ENCODE data around the gene KDM7A. TPM values are rescaled to one million over a fixed set of nuclear protein-coding genes. Genes with fewer than 3 reads are reported as not detected.

The KDM7A gene
- total and polyA plus RNA-seq, 2 of the 4 experiments (the other 2 are of a cell fraction) = 1.5 to 2.3 TPM

GRCh38 chr7:140136073-140136472 lies 40.7 kb downstream of the KDM7A start:
- no peak overlapping the region for H3K4ac ChIP-seq (ENCODE audit: low read depth, low read length)
- H4K8ac ChIP-seq (ENCODE audit: low read depth in 2 of 2, low read length in 2 of 2) = no peak overlapping the region
- no peak overlapping the region for H2BK15ac ChIP-seq (ENCODE audit: low read depth, low read length)
- H2AK9ac ChIP-seq (replicated peaks; ENCODE audit: low read depth, low read length, poor library complexity) = no peak overlapping the region
- ChIA-PET CTCF (no interaction called here), POLR2A (ENCODE audit: unreplicated experiment) (no interaction called here)
- H2AFZ ChIP-seq (replicated peaks; ENCODE audit: low read length, poor library complexity) = no peak overlapping the region
- H3K9me1 ChIP-seq (ENCODE audit: insufficient read depth, low read length) = no peaks in the 10 kb centered on the region
- no peak overlapping the region for H3K4me2 ChIP-seq (ENCODE audit: low read depth, low read length)
- H3K79me1 ChIP-seq (ENCODE audit: low read depth in 1 of 2, low read length in 2 of 2) = peaks cover 0 to 2% of the 10 kb centered on the region in 2 experiments; a peak in 3 of 4 replicates
- intact Hi-C loops (cut with micrococcal nuclease) (no loop called here), dilution Hi-C loops (cut with HindIII; ENCODE audit: low sequenced_read_pairs, unreplicated experiment) (no loop called here), in situ Hi-C loops (cut with MboI; ENCODE audit: low sequenced_read_pairs) (no loop called here)
- no peak overlapping the region for H2BK120ac ChIP-seq (ENCODE audit: low read depth, low read length)
- H2BK5ac ChIP-seq (ENCODE audit: low read depth, low read length, poor library complexity, severe bottlenecking) = no peak overlapping the region
- H4K20me1 ChIP-seq (ENCODE audit: insufficient read depth, low read length) = peaks cover 3% of the 10 kb centered on the region; the same call in 1 of the 2 replicates
- H3K23ac ChIP-seq (ENCODE audit: low read depth, low read length) = no peak overlapping the region
- no peaks in the 10 kb centered on the region for H3K4me1 ChIP-seq (ENCODE audit: control insufficient read depth, insufficient read depth, low read length)
- H3K9me3 ChIP-seq (ENCODE audit: control insufficient read depth, insufficient read depth, low read length) = no peaks in the 10 kb centered on the region
- no peak overlapping the region for H3K56ac ChIP-seq (ENCODE audit: extremely low read depth, insufficient read depth, low read length)
- H3K9ac ChIP-seq (ENCODE audit: low read depth, low read length) = no peak overlapping the region
- H2BK20ac ChIP-seq (ENCODE audit: low read depth, low read length) = no peak overlapping the region
- no TSS peak for BruUV-seq (replicated peaks)
- H4K91ac ChIP-seq (ENCODE audit: insufficient read depth, low read depth, low read length) = no peak overlapping the region
- H4K5ac ChIP-seq (ENCODE audit: low read depth, low read length) = no peak overlapping the region
- no peak overlapping the region for H2AK5ac ChIP-seq (ENCODE audit: low read depth, low read length)
- no peak overlapping the region for H3K4me3 ChIP-seq (ENCODE audit: insufficient read depth, low read depth, low read length)
- peaks cover 6% of the 10 kb centered on the region; the same call in 1 of the 2 replicates for H3K36me3 ChIP-seq (ENCODE audit: control insufficient read depth, insufficient read depth, low read length)
- no peak for DNase-seq
- TF ChIP-seq RFX5 (IDR thresholded peaks at IDR 0.05; ENCODE audit: low read depth, low read length) (no peak), RAD21 (IDR thresholded peaks at IDR 0.05; ENCODE audit: low read length) (no peak), FOS (IDR thresholded peaks at IDR 0.05; ENCODE audit: low read depth, low read length) (no peak), BHLHE40 (IDR thresholded peaks at IDR 0.05; ENCODE audit: low read depth, low read length) (no peak), CEBPB (IDR thresholded peaks at IDR 0.05; ENCODE audit: low read depth, low read length) (no peak), CHD1 (IDR thresholded peaks at IDR 0.05; ENCODE audit: low read depth, low read length) (no peak), RCOR1 (IDR thresholded peaks at IDR 0.05; ENCODE audit: insufficient replicate concordance, low read length) (no peak), USF2 (IDR thresholded peaks at IDR 0.05; ENCODE audit: low read depth, low read length) (no peak), POLR2A (IDR thresholded peaks at IDR 0.05; ENCODE audit: low read depth, low read length) (no peak), SMC3 (IDR thresholded peaks at IDR 0.05; ENCODE audit: low read depth, low read length) (no peak), MAZ (IDR thresholded peaks at IDR 0.05; ENCODE audit: borderline replicate concordance, low read depth, low read length) (no peak), MAFK (IDR thresholded peaks at IDR 0.05; ENCODE audit: low read depth, low read length) (no peak), CTCF (conservative IDR thresholded peaks at IDR 0.05; ENCODE audit: low read depth, low read length) (no peak), MXI1 (IDR thresholded peaks at IDR 0.05; ENCODE audit: borderline replicate concordance, low read depth, low read length) (no peak), ELK1 (IDR thresholded peaks at IDR 0.05; ENCODE audit: borderline replicate concordance, low read depth, low read length) (no peak), NFE2L2 (IDR thresholded peaks at IDR 0.05; ENCODE audit: low read depth, low read length) (no peak)
- no peak for ATAC-seq (ENCODE audit: low read depth)
- no peak overlapping the region for H3K14ac ChIP-seq (replicated peaks; ENCODE audit: low read depth, low read length)
- no peak overlapping the region for H3K27ac ChIP-seq (ENCODE audit: insufficient read depth, low read length)
- H3K27me3 ChIP-seq (ENCODE audit: control insufficient read depth, insufficient read depth, low read length) = no peaks in the 10 kb centered on the region
- H3K18ac ChIP-seq (ENCODE audit: low read depth, low read length) = no peak overlapping the region
